Myocyte (in vitro differentiated cells): ENCODE measurements around the gene RHOA. TPM values are rescaled to one million over a fixed set of nuclear protein-coding genes. Genes with fewer than 3 reads are reported as not detected.
A peak's percentile ranks its signal among the peaks of the same experiment; 100 is the strongest.

ENCODE experiments used
- DNase-seq: peaks from one replicate; pipeline ENCODE4 v3.0.0-alpha.2; 2012; ENCODE audit warnings: low read depth
- polyA plus RNA-seq: library from polyadenylated mRNA; unstranded; fragments of >200 nt; gene quantifications from one replicate; pipeline ENCODE4 v1.2.1, GENCODE V29; 2012; ENCODE audit warnings: missing spikeins
- total RNA-seq: library from RNA; depleted of rRNA; stranded (reverse); fragments of >200 nt; gene quantifications from 2 replicates; pipeline ENCODE4 v1.2.3, GENCODE V29; 2014

RHOA gene
- 663 and 808 TPM in 2 replicates for total RNA-seq
- 745 TPM for polyA plus RNA-seq

- DNase-seq: peak; percentile 100
These were observed at the start of gene RHOA, which contains the start of gene TCTA for GRCh38 chr3:49411968-49412631. Gene RHOA (minus strand): TSS chr3:49411976. CDS start chr3:49375589, 36,387 bp downstream. Gene TCTA (plus strand): TSS chr3:49412423. CDS start chr3:49412427, 4 bp downstream.

- peak; percentile 58 for DNase-seq
These were observed 49.2 kb upstream of the RHOA start for GRCh38 chr3:49460956-49461355.

GRCh38 chr3:49460188-49460890 is 48.6 kb upstream of the RHOA start:
- peak; percentile 41 for DNase-seq

GRCh38 chr3:49456466-49456865 is 44.7 kb upstream of the RHOA start:
- peak; percentile 9 for DNase-seq

GRCh38 chr3:49454898-49455681 is 43.3 kb upstream of the RHOA start:
- DNase-seq: peak; percentile 87

- DNase-seq: peak; percentile 66
These were observed 42.7 kb upstream of the RHOA start for GRCh38 chr3:49454458-49454857.

GRCh38 chr3:49453621-49454020 is 41.8 kb upstream of the RHOA start:
- no peak for DNase-seq

- DNase-seq: no peak
These were observed 33.6 kb upstream of the RHOA start for GRCh38 chr3:49445391-49445790.

- DNase-seq: no peak
These were observed 23.0 kb upstream of the RHOA start for GRCh38 chr3:49434731-49435130.

- no peak for DNase-seq
These were observed 16.9 kb upstream of the RHOA start for GRCh38 chr3:49428752-49429080.

- DNase-seq: no peak
These were observed 15.8 kb upstream of the RHOA start for GRCh38 chr3:49427586-49427985.

- no peak for DNase-seq
These were observed 13.0 kb upstream of the RHOA start for GRCh38 chr3:49424816-49425215.

- no peak for DNase-seq
These were observed 10.8 kb upstream of the RHOA start, which contains the start of gene AMT for GRCh38 chr3:49422379-49423248. Gene AMT (minus strand): TSS chr3:49422473. CDS start chr3:49422450, 23 bp downstream.

- DNase-seq: no peak
These were observed 10.2 kb upstream of the RHOA start for GRCh38 chr3:49421890-49422378.

- DNase-seq: no peak
These were observed 5.8 kb upstream of the RHOA start for GRCh38 chr3:49417516-49418120.

GRCh38 chr3:49416867-49417266 is 5.1 kb upstream of the RHOA start:
- DNase-seq: no peak

- peak; percentile 25 for DNase-seq
These were observed 4.3 kb upstream of the RHOA start for GRCh38 chr3:49415931-49416601.

GRCh38 chr3:49414753-49415152 is 3.0 kb upstream of the RHOA start:
- no peak for DNase-seq

- no peak for DNase-seq
These were observed 1.6 kb upstream of the RHOA start for GRCh38 chr3:49413338-49413734.
